Measurements from ENCODE around the gene GNL2.
"Not testable (repeated sequence)": the region's sequence is repeated elsewhere in the genome, so short reads cannot be mapped to it uniquely, and the experiment has no call there.

Gene GNL2

GRCh38 chr1:37540036-37540785, 55.5 kb downstream of the GNL2 start:
- Mint-ChIP-seq H3K9me3 (no peaks in the 10 kb centered on the region), H3K27ac (no peak overlapping the region), H3K4me3 (no peak overlapping the region), H3K27me3 (ENCODE audit: low read depth) (no peaks in the 10 kb centered on the region), H3K36me3 (ENCODE audit: low read depth) (peaks cover 71% of the 10 kb centered on the region), H3K4me1 (no peaks in the 10 kb centered on the region)
- no peak for TF ChIP-seq CTCF (IDR thresholded peaks at IDR 0.05; ENCODE audit: unreplicated experiment in 3 of 3)

- not testable (repeated sequence) for H3K27ac Mint-ChIP-seq
These were observed 56.6 kb downstream of the GNL2 start for GRCh38 chr1:37539154-37539553.

GRCh38 chr1:37537378-37537777, 58.4 kb downstream of the GNL2 start:
- Mint-ChIP-seq H3K9me3 (no peaks in the 10 kb centered on the region), H3K4me3 (no peak overlapping the region), H3K4me1 (no peaks in the 10 kb centered on the region), H3K36me3 (ENCODE audit: low read depth) (peaks cover 65% of the 10 kb centered on the region), H3K27me3 (ENCODE audit: low read depth) (no peaks in the 10 kb centered on the region), H3K27ac (no peak overlapping the region)
- TF ChIP-seq CTCF (IDR thresholded peaks at IDR 0.05; ENCODE audit: unreplicated experiment in 3 of 3): no peak

More at GRCh38 chr1:37539154-37539553, 56.6 kb downstream of the GNL2 start:
- not testable (repeated sequence) for H3K4me1 Mint-ChIP-seq; H3K9me3 Mint-ChIP-seq; H3K4me3 Mint-ChIP-seq; H3K27me3 Mint-ChIP-seq (ENCODE audit: low read depth)
- H3K36me3 Mint-ChIP-seq (ENCODE audit: low read depth): peaks cover 69% of the 10 kb centered on the region

GRCh38 chr1:37533317-37534093, 62.2 kb downstream of the GNL2 start:
- no peaks in the 10 kb centered on the region for H3K4me1 Mint-ChIP-seq
- H3K36me3 Mint-ChIP-seq (ENCODE audit: low read depth): peaks cover 39% of the 10 kb centered on the region
- no peak for TF ChIP-seq CTCF (IDR thresholded peaks at IDR 0.05; ENCODE audit: unreplicated experiment in 3 of 3)
- no peak overlapping the region for H3K4me3 Mint-ChIP-seq
- H3K27ac Mint-ChIP-seq: no peak overlapping the region
- no peaks in the 10 kb centered on the region for H3K9me3 Mint-ChIP-seq
- H3K27me3 Mint-ChIP-seq (ENCODE audit: low read depth): no peaks in the 10 kb centered on the region

- H3K36me3 Mint-ChIP-seq (ENCODE audit: low read depth): peaks cover 31% of the 10 kb centered on the region
- not testable (repeated sequence) for H3K27ac Mint-ChIP-seq; H3K9me3 Mint-ChIP-seq; H3K27me3 Mint-ChIP-seq (ENCODE audit: low read depth); H3K4me3 Mint-ChIP-seq; H3K4me1 Mint-ChIP-seq
These were observed 63.1 kb downstream of the GNL2 start for GRCh38 chr1:37532418-37533156.

- H3K27me3 Mint-ChIP-seq (ENCODE audit: low read depth); H3K9me3 Mint-ChIP-seq; H3K4me1 Mint-ChIP-seq: not testable (repeated sequence)
These were observed 65.8 kb downstream of the GNL2 start for GRCh38 chr1:37529888-37530287.

GRCh38 chr1:37519613-37520012, 76.1 kb downstream of the GNL2 start:
- TF ChIP-seq CTCF (IDR thresholded peaks at IDR 0.05; ENCODE audit: unreplicated experiment in 3 of 3): no peak
- no peaks in the 10 kb centered on the region for H3K9me3 Mint-ChIP-seq
- H3K36me3 Mint-ChIP-seq (ENCODE audit: low read depth): no peaks in the 10 kb centered on the region
- peak overlapping the region in 2 of 3 experiments; percentile 52 to 67 for H3K4me3 Mint-ChIP-seq
- peaks cover 16% of the 10 kb centered on the region for H3K27me3 Mint-ChIP-seq (ENCODE audit: low read depth)
- H3K27ac Mint-ChIP-seq: no peak overlapping the region
- peaks cover 12% of the 10 kb centered on the region for H3K4me1 Mint-ChIP-seq

More at GRCh38 chr1:37529888-37530287, 65.8 kb downstream of the GNL2 start:
- not testable (repeated sequence) for H3K4me3 Mint-ChIP-seq, H3K27ac Mint-ChIP-seq
- peaks cover 10% of the 10 kb centered on the region for H3K36me3 Mint-ChIP-seq (ENCODE audit: low read depth)

GRCh38 chr1:37518929-37519328, 76.8 kb downstream of the GNL2 start:
- Mint-ChIP-seq H3K27me3 (ENCODE audit: low read depth) (peaks cover 16% of the 10 kb centered on the region), H3K4me1 (peaks cover 12% of the 10 kb centered on the region), H3K27ac (peak overlapping the region in 1 of 3 experiments; percentile 22), H3K4me3 (peak overlapping the region; percentile 52 to 67 (median 63))
- H3K36me3 Mint-ChIP-seq (ENCODE audit: low read depth); H3K9me3 Mint-ChIP-seq: not testable (repeated sequence)

- H3K9me3 Mint-ChIP-seq; H3K36me3 Mint-ChIP-seq (ENCODE audit: low read depth); H3K27ac Mint-ChIP-seq; H3K4me3 Mint-ChIP-seq: not testable (repeated sequence)
- peaks cover 16% of the 10 kb centered on the region for H3K27me3 Mint-ChIP-seq (ENCODE audit: low read depth)
- peaks cover 16% of the 10 kb centered on the region for H3K4me1 Mint-ChIP-seq
These were observed 77.5 kb downstream of the GNL2 start for GRCh38 chr1:37518241-37518640.
